Esophagus mucosa (tissue), 1 donor: ENCODE measurements around the gene RFC3. TPM values are rescaled to one million over a fixed set of nuclear protein-coding genes. Genes with fewer than 3 reads are reported as not detected.
"Not testable (repeated sequence)": the region's sequence is repeated elsewhere in the genome, so short reads cannot be mapped to it uniquely, and the experiment has no call there.

ENCODE experiments used
- ATAC-seq: fragments of 200-7000 bp; cut with Tn5 transposase; one replicate; pipeline ENCODE4 v1.9.1; 2020
- total RNA-seq: library from RNA; stranded (reverse); gene quantifications from one replicate; pipeline ENCODE4 v1.2.4, GENCODE V29; 2023
- donor health status: DM: yes; HTN: yes; CAD: no.

Gene RFC3
- 7.5 TPM for total RNA-seq

GRCh38 chr13:33817901-33818706, at the start of gene RFC3:
TSS of gene RFC3 (plus strand) at chr13:33818149. CDS start at chr13:33818179, 30 bp downstream.
- ATAC-seq, result peak; percentile 94

DNA sequence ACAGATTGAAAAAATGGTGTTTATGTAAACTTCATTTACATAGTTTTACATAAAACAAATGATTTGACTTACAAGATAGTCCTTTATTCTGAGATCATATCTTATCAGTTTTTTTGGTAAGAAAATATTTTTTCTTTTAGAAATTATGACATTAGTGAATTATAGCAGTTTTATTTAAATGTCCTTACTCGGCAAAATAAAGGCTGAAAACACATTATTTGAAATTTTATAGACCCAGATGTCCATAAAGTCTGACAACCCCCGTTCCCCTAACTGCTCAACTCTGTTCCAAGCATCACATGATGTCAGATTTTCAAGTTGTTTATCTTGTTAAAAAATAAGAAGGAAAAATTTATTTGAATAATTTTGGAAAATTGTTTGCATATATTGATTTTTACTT, 46.7 kb upstream of the RFC3 start:
- ATAC-seq, result no peak

GRCh38 chr13:33773790-33774462, 44.0 kb upstream of the RFC3 start:
- ATAC-seq, result no peak

DNA sequence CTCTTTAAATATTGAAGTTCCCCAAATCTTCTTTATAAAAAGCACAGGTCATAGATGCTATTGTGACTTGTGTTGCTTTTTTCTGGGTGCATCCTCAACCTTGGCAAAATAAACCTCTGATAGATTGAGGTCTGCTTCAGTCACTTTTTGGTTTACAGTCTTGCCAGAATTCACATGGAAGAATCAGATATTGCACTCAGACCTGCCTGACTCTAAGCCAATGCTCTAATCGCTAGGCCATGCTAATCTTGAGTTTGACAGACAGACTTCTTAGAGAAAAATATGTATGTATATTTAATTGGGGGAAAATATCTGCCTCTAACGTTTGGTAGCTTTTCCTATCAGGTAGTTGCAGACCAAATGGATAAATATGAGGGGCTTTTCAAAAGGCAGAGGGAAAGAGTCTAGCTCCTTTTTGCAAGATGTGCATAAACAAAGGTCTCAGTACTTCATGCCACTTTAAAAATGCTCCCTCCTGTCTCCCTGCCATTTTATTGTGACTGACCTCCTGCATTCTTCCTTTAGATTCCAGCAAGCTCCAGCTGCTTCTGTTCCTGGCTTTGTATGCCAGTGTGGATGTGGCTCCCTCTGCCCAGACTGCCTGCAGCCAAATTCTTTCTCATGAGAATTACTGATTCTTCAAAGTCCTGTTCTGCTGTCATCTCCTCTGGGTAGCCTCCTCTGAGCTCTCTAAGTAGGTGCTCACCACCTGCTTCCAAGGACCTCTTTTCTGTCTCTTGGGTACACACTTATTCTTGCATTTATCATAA, 42.4 kb upstream of the RFC3 start:
- ATAC-seq, result no peak

DNA sequence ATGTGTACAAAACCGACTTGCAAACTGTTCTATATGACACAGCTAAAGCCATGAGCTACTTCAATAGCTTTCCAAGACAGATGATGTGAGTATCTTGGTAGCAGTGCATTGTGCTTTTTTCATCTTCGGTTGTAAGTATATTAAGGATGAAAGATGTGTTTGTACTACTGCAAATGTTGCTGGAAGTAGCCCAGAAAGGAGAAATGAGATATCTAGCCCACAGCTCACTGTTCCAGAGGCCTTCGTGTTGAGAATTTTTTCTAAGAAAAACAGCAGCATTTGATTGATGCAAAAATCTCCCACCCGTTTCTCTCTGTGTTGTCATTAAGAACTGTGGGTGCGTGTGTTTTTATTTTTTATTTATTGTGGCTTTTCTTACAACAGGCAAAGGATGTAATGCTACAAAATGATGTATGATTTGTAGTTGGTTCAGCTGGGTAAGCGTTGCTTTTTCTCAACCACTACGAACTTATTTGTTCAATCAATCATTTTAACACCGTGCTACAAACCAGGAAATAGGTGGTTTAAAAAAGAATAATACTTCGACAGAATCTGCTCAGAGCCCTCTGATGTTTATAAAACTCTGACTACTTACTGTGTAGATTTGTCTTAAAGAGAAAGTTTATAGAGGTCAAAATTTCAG, 41.6 kb upstream of the RFC3 start:
- ATAC-seq, result no peak

- ATAC-seq, result no peak
These were observed 35.3 kb upstream of the RFC3 start for GRCh38 chr13:33782631-33783030.

DNA sequence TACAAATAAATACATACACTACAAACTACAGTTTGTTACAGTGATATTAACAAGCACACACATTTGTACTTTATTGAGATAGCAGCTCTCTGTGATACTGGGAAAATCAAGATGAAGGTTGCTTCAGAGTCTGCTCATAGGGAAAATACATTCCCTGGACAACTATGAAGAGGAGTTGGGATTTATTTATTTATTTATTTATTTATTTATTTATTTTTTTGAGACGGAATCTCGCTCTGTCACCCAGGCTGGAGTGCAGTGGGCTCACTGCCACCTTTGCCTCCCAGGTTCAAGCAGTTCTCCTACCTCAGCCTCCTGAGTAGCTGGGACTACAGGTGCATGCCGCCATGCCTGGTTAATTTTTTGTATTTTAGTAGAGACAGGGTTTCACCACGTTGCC, 34.7 kb upstream of the RFC3 start:
- not testable (repeated sequence) for ATAC-seq

- ATAC-seq, result no peak
These were observed 33.2 kb upstream of the RFC3 start for GRCh38 chr13:33784738-33785137.

DNA sequence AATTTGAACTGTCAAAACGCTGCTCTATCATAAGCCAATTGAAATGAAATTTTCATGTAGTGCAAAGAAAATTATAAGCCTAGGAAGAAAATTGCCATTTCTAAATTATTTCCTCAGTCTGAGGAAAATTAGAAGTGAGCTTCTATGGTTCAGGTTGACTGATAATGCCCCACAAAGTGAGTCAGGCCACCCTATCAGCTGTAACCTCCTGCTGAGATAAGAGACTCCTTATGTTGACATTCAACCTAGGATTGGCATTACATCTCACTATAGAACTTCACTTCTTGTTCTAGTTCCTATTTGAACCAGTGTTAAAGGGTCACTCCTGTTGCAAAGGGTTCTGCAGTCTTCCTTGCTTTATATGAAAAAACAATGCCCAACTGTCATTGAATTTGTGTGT, 32.6 kb upstream of the RFC3 start:
- no peak for ATAC-seq

DNA sequence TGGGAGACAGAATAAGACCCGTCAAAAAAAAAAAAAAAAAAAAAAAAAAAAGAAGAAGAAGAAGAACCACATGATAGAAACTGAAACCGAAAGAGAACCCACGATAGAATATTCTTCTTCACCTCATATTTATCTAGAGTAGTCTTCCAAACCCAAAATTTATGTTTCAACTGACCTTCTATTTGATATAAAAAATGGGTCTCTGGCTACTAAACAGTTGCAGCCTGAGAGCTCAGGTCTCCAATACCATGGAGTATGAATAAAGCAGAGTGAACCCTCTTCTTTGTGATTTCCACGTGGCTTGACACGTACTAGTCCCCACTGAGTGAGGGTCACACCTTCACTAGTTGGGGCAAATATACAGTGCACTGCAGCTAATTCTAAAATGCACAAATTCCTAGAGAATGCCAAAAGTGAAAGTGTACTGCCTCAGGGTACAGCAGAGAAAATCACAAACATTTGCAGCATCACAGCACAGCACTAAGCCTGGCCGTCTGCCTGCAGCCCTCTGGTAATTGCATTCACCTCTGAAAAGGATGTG, 30.8 kb upstream of the RFC3 start:
- ATAC-seq, result peak; percentile 26

- ATAC-seq, result no peak
These were observed 28.8 kb upstream of the RFC3 start for GRCh38 chr13:33789066-33789606.

DNA sequence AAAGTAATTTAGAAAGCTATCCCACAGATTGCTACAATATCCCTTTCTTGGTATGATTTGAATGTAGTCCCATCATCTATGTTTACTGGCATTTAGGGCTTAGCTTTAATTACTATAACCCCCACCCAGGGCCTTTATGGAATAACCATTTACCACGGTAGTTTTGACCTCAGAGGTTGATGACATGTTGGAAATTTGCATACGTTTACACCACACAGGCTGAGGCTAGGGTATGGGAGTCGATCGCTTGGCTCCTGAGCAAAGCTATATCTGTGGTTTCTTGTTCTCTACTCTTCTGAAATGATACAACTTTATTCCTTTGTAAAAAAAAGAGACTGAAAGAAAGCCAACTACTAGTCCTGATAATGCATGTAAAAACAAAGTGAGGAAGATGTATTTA, 28.2 kb upstream of the RFC3 start:
- no peak for ATAC-seq

DNA sequence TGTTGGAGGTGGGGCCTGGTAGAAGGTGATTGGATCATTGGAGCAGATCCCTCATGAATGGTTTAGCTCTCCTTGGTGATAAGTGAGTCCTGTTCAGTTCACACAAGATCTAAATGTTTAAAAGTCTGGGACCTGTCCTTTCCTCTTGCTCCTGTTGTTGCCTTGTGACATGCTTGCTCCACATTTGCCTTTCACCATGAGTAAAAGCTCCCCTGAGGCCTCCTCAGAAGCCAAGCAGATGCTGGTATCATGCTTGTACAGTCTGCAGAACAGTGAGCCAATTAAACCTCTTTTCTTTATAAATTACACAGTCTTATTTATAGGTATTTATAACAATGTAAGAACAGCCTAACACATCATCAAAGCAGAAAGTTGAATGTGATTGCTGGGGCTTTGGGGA, 24.2 kb upstream of the RFC3 start:
- ATAC-seq, result no peak

DNA sequence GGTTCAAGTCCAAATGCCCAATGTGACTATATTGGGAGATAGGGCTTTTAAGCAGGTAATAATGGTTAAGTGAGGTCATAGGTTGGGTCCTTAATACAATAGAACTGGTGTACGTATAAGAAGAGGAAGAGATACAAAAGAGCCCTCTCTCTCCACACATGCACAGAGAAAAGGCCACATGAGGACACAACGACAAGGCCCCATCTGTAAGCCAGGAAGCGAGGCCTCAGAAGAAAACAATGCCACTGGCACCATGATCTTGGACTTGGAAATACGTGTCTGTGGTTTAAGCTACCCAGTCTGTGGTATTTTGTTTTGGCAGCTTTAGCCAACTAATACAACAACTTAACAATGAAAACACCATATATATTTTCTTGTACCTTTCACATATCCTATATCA, 23.4 kb upstream of the RFC3 start:
- ATAC-seq, result no peak

DNA sequence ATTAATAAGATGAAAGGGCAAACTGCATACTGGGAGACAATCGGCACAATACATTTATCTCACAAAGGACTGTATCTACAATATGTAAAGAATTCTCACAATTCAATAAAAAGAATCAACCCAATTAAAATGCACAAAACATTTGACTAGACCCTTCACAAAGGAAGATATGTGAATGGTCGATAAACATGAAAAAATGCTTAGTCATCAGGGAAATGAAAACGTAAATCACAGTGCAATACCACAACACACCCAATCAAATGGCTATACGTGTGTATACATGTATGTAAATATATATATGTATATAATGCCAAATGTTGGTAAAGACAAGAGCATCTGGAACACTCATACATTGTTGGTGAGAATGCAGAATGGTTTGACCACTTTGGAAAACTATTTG, 21.9 kb upstream of the RFC3 start:
- ATAC-seq, result no peak

DNA sequence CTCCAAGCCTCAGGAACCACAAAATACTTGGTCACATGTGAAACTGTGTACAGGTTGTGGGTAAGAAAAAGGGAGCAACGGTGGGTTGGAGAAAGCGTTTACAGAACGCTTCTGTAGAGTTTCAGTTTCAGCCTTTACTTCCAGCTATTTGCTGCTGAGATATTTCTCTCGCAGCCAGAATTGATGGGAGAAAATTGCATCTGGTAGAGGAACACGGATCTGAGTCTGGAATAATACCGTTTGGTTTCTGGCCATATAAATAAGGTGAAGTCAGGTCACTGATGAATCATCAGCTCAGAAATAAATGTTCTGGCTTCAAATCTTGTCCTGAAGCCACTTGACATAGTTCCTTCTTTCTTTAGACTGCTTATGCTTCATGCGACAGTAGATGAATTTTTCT, 20.3 kb upstream of the RFC3 start:
- ATAC-seq, result no peak

DNA sequence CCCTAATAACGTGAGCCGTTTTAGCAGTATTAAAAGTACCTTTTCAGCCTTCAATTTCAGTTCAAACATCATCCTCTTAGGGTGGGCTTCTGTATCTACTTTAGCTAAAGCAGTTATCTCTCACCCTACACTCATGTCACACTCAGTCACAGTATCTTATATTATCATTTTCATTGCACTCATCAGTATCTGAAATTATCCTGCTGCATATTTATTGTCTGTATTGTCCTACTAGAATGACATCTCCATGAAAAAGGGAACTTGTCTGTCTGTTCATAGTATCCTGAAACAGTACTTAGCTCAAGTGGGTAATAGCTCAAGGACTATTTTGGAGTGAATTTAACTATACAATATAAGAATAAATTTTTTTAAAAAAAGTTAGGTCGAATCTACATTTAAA, 19.9 kb upstream of the RFC3 start:
- no peak for ATAC-seq

DNA sequence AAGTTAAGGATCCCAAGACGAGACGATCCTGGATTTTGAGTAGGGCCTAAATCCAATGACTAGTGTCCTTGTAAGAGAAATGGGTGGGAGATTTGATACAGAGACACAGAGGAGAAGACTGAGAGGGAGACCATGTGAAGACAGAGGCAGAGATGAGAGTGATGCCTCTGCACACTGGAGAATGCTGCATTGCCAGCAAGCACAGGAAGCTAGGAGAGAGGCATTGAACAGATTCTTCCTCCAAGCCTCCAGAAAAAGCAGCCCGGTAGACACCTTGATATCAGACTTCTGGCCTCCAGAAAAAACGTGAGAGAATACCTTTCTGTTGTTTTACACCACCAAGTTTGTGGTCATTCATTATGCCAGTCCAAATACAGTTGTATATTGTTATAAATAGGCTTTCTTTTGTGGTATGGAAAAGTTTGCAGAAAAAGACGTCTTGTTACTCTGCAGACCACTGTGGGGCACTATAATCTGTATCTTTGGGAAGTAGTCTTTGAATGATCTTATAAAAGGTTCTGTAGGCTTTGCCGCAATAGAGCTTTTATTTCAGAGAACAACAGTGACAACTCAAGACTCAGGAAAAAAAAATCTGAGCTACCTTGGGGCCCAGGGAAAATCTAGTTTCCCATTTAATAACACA, 17.9 kb upstream of the RFC3 start:
- no peak for ATAC-seq

- no peak for ATAC-seq
These were observed 17.2 kb upstream of the RFC3 start for GRCh38 chr13:33800646-33801186.

DNA sequence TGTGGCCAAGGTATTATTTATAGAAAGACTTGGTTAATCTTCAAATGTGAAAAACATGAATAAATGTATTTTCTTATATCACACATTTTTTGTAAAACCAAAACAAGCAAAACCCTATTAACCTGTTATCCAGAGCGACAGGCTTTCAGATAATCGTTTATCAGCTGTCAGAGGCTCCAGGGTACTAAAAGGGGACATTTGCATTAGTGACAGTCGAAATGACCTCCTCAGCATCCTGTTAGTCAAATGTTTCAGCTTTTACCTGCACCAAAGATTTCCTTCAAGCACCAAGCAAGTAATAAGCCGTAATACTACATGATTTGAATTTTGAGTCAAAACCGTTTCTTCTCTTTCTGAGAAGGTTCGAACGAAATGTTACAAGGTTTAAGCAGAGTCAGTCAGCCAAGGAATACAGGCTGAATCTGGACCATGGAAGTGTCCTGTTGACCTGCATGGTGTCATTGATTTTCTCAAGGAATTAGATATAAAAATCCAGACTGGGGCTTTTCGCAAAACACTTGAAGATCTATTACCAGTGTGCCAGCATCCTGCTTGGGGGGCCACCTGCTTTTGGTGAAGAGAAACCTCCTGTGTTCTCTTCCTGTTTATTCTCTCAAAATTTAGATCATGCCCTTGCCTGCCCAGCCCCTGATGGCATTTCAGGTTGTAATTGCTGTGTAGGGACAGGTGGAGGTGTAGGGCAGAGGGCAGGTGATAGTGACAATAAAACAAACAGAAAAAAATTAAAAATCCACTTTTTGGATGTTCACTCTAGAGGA, 11.3 kb upstream of the RFC3 start:
- ATAC-seq, result no peak

DNA sequence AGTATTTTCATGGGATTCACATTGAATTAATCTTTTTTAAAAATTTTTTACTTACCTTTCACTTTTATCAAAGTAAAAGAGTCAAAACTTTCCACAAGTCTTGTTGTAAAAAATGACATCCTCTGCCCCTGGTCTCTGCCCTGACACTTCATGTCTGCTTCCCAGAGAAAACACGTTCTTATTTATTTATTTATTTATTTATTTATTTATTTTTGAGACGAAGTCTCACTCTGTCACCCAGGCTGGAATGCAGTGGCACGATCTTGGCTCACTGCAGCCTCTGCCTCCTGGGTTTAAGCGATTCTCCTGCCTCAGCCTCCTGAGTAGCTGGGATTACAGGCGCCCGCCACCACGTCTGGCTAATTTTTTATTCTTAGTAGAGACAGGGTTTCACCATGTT, 5.1 kb upstream of the RFC3 start:
- ATAC-seq, result not testable (repeated sequence)
